GM18520 (cell line): ENCODE measurements around the gene ADAM23.
A peak's percentile ranks its signal among the peaks of the same experiment; 100 is the strongest.
"Not testable (repeated sequence)": the region's sequence is repeated elsewhere in the genome, so short reads cannot be mapped to it uniquely, and the experiment has no call there.

ENCODE experiments used
- ATAC-seq: cut with Tn5 transposase; IDR thresholded peaks from one replicate; pipeline ENCODE4 v1.9.1; 2021; ENCODE audit not compliant: unreplicated experiment

Gene ADAM23, protein sequence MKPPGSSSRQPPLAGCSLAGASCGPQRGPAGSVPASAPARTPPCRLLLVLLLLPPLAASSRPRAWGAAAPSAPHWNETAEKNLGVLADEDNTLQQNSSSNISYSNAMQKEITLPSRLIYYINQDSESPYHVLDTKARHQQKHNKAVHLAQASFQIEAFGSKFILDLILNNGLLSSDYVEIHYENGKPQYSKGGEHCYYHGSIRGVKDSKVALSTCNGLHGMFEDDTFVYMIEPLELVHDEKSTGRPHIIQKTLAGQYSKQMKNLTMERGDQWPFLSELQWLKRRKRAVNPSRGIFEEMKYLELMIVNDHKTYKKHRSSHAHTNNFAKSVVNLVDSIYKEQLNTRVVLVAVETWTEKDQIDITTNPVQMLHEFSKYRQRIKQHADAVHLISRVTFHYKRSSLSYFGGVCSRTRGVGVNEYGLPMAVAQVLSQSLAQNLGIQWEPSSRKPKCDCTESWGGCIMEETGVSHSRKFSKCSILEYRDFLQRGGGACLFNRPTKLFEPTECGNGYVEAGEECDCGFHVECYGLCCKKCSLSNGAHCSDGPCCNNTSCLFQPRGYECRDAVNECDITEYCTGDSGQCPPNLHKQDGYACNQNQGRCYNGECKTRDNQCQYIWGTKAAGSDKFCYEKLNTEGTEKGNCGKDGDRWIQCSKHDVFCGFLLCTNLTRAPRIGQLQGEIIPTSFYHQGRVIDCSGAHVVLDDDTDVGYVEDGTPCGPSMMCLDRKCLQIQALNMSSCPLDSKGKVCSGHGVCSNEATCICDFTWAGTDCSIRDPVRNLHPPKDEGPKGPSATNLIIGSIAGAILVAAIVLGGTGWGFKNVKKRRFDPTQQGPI

DNA sequence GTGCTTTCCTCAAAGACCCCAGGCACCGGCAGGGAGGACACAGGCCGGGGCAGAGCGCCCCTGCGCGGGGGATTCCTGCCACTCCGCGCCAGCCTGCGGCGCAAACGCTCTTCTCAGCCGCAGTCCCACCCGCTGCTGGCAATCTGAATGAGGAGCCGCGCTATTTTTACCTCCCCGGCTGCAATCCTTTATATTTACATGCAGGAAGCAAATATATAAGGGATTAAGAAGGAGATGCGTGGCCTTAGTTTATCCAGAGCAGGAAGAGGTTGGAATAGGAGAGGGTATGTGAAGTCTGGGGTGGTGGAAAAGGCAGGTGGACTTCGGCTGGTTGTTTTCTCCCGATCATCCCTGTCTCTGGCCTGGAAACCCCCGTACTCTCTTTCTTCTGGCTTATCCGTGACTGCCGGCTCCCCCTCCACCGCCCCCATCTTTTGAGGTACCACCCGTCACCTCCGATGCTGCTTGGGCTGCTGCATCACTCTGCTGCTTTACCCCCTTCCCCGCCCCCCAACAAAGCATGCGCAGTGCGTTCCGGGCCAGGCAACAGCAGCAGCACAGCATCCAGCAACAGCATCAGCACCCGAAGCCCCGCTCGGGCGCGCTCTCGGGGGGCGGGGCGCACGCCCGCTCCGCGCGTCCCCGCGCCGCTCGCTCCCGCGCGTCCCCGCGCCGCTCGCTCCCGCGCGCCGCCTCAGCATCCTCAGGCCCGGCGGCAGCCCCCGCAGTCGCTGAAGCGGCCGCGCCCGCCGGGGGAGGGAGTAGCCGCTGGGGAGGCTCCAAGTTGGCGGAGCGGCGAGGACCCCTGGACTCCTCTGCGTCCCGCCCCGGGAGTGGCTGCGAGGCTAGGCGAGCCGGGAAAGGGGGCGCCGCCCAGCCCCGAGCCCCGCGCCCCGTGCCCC is at the start of gene ADAM23:
Gene ADAM23 (plus strand): TSS at position 700 of the 902 bp plus-strand sequence. CDS start 335 bp downstream, outside the sequence.
- no peak for ATAC-seq

DNA sequence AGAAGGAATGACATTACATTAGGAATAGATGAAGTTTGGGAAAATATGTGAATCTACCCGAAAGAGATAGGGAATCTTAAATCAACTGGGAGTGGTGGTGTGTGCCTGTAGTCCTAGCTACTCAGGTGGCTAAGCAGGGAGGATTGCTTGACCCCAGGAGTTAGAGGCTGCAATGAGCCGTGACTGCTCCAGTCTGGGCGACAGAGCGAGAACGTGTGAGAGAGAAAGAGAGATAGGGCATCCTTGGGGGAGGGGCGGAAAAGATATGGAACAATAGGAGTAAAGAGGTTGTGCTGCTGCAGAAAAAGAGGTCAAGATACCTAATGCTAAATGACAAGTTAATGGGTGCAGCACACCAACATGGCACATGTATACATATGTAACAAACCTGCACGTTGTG is 47.1 kb upstream of the ADAM23 start:
- no peak for ATAC-seq

DNA sequence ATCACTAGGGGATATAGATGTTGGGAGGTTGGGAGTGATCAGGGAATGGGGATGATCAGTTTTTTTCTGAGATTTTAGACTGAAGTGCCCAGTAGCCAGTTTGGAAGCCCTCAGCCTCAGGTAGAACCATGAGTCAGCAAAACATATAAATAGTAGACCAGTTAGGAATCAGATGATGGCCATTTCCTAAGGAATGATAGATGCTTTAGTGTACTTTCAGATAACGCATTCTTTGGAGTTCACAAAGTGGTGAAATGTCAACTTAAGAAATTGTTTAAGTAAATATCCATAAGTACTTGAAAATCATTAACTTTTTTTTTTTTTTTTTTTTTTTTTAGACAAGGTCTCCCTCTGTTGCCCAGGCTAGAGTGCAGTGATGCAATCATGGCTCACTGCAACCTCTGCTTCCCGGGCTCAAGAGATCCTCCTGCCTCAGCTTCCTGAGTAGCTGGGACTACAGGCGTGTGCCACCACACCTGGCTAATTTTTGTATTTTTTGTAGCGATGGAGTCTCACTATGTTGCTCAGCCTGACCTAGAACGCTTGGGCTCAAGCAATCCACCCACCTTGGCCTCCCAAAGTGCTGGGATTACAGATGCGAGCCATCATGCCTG is 40.3 kb upstream of the ADAM23 start:
- ATAC-seq, result not testable (repeated sequence)

DNA sequence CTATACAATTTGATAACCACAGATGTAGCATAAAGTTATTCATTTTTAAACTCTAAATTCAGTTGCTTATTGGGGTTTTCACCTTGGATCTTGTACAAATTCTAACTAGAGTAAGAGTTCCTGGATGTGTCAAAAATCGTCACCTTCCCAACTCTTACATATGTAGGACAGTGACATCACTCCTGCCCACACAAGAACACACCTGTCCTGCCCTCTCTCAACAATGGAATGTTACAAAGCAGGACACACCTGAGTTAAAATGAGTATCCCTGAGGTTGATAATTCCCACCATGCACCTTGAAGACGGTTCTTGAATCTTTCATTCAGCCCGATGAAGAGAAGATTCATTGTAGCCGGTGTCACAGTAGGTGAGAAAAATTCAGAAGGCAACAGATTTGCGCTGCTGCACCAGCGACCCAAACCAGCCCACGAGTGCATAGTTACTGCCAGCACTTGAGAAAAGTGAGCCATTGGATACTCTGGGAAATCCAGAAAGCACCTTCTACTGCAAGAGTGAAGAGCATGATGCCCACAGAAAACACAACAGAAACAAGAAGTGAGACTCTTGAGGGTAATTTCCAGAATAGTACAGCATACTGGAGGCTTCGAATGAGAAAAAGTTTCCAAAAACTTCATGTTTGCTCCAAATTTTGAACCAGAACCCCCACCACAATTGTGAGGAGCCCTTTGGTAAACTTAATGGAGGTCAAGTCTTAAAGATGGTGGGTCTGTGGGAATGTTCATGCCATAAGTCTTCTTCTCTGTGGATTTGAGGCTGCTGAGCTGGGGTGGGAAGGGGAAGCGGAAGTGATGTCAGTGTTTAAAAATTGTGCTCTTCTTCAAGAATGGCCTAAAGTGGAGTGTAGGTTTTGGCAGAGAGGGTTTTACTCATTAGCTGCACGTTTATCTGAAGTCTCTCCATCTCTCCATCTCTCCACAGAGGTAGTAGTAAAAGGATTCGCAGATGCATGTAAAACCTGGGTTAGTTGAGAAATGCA is 34.7 kb upstream of the ADAM23 start:
- peak; percentile 58 for ATAC-seq

DNA sequence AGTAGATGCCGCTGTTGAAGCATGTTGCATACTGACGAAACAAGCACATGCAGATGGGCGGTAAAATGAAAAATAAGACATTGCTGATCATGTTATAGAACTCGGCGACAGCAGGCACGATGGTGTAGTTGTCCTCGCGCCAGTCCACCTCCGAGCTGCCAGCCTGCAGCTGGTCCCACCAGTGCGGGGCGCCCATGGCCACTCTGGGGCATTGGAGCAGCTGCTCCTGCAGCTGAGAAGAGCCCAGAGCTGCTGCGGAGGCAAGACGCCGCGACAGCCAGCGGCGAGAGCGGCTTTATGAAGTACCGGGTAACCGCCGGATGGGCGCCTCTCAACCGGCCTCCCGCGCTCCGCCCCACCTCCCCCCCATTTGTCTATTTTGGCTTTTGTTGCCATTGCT is 32.6 kb upstream of the ADAM23 start:
- ATAC-seq, result no peak

DNA sequence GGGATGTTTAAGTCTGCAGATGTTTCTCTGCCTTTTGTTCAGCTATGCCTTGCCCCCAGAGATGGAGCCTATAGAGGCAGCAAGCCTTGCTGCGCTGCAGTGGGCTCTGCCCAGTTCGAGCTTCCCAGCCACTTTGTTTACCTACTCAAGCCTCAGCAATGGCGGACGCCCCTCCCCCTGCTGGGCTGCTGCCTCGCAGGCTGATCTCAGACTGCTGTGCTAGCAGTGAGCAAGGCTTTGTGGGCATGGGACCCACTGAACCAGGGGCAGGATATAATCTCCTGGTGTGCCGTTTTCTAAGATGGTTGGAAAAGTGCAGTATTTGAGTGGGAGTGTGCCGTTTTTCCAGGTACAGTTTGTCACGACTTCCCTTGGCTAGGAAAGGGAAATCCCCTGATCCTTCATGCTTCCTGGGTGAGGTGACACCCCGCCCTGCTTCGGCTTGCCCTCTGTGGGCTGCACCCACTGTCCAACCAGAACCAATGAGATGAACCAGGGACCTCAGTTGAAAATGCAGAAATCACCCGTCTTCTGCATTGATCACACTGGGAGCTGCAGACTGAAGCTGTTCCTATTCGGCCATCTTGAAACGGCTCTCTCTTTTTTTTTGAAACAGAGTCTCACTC is 27.6 kb upstream of the ADAM23 start:
- ATAC-seq, result no peak

DNA sequence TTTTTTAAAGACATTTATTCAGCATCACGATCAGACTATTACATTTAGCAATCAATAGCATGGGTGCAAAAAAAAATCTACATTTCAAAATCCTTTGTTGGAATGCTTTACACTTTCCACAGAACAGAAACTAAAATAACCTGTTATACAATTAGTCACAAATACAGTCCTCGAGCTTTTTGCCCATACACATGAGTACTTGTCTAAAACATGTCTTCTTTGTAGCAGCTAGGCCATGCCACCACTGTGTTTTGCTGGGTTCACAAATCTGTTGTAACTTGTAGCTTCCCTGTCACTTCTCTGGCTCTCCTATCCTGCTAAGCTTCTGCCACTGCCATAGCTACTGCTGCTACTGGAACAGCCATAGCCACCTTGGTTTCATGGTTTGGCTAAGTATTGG is 24.4 kb upstream of the ADAM23 start:
- ATAC-seq, result no peak

DNA sequence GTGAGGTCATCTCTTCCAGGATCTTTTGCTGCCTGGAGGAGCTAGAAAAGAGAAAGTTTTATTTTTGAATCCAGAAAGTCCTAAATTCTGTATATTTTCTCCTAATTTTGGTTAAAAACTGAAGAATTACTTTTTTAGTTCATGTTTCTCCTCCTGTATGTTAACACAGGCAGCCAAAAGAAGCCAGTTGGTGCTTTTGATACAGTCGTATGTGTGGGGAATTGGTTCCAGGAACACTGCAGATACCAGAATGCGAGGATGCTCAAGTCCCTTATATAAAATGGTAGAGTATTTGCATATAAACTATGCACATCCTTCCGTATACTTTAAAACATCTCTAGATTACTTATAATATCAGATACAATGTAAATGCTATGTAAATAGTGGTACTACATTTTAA is 22.6 kb upstream of the ADAM23 start:
- ATAC-seq, result no peak

DNA sequence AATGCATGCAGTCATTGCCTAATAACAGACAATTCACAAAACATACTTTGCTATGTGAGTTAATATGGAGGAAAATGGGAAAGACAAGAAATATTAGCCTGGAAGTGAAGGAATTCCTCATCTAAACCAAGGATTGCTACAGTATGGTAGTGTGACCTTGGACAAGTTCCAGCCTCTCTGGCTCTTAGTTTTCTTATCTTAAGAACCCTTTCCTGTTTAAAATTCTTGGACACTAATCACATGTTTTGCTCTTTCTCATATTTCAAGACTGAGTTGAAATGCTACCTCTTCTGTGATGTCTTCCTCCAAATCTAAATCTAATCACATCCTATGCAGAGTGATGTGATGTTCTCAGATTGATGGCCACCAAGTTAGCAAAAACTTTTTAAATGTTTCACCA is 20.8 kb upstream of the ADAM23 start:
- ATAC-seq, result no peak

DNA sequence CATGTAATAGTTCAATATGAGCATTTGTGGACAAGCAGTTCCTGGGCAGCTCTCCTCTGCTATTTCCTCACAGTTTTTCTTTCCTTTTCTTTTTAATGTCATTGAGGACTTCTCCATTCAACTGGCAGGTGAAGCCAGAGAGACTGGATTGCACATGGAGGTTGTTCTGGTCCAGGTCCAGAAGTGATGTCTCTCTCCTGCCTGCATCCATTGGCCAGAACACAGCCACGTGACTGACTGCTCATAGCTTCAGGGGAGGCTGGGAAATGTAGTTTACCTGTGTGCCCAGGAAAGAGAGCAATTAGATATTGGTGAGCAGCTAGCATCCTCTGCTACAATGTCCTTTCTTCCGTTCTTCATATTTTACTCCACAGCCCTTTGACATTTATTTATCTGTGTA is 20.2 kb upstream of the ADAM23 start:
- no peak for ATAC-seq

DNA sequence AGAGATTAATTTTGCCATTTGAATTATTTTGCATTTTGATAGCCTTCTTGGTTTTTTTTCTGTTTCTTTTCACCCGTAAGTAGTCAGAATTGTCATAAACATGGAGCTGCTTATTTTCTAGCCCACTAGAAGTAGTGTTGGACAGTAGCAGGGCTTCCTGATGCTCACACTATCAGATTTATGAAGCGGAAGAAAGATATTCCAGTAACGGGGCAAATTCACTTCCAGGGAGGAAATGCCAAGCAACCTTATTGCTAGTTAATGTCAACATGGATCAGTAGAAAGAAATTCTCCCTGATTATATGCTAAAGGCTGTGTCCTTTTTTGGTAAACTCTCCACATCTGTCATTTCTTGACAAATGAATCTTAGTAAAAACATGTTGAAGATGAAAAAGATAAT is 19.2 kb upstream of the ADAM23 start:
- ATAC-seq, result no peak

DNA sequence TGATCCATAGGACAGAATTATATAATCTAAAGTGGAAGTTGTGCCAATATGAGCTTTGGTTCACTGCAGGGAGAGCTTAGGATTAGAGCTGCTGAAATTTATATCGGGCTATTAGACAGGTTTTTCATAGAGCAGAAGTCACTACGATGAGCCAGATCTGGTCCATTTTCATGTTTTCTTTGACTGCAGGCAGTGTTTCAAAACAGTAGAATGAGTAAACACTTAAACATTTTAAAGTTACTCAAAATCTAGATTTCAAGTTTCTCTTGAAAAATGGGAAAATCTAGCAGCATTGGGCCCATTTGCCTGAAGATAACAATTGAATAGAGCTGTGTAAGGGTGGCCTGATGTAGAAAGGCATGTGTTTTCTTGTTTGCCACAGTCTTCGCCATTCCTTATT is 14.5 kb upstream of the ADAM23 start:
- no peak for ATAC-seq

DNA sequence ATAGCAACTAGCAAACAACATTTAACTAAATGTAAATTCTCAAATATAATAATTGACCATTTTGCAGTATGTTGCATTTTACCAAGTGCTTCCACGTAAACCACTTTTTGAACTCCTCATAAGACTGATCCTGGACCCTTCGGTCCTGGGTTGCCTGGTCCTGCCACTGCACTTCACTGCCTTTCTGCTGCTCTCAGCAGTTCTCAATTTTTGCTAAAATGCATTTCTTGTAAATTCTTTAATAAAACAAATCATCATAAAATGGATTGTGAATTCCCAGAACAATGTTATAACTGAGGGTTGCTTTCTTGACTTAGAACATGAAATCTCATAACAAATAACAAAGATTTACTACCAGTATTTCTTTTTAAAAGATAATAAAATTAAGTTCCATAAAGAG is 12.9 kb upstream of the ADAM23 start:
- ATAC-seq, result no peak

DNA sequence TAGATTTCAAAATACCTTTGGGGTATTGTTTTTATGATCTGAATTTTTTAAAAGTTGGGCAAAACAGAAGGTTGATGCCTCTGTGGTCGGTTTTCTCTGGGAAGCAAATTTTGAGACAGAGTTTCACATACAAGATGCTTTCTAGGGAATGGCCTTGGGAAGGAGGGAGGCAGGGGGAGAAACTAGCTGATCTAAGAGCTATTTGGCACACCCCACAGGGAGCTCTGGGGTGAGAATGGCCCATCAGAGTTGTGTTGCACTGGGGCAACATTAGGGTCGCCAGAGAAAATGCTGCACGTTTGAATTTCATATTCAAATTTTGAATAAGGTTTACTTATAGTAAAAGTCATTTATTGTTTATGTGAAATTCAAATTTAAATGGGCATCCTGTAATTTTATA is 11.9 kb upstream of the ADAM23 start:
- ATAC-seq, result no peak

DNA sequence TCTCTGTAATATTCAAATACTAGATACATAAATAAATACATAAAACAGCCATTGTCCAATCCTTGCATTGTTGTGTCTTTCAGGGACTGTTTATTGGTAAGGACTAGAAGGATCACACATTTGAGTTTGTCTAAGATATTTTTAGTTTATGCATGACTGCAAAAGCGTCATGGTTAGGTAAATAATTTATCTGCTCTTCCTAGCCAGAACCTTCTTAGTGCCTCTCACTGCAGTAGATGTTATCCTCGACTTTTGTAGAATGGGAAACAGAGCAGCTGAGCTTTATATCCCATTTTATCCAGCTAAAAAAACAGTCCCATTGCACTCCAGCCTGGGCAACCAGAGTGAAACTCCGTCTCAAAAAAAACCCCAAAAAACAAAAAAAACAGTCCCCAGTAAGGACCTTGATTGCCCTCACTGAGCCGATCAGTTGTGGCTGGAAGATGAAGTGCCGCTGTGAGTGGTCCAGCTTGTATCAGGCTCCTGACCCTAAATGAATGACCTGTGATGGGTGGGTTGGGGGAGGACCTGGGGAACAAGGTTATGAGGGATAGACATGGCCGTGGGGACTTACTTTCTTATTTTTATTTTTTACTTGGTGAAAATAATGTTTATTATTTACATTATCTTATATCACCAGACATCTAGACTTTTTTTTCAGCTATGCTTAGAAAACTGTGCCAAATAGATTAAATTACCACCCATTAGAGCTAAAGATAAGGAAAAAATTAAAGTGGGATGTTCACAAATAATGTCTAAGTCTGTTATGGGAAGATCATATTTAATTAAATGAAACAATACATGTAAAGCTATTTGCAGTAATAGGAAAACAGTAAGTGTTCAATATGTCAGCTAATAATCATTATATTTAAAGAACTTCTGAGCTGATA is 10.9 kb upstream of the ADAM23 start:
- no peak for ATAC-seq

DNA sequence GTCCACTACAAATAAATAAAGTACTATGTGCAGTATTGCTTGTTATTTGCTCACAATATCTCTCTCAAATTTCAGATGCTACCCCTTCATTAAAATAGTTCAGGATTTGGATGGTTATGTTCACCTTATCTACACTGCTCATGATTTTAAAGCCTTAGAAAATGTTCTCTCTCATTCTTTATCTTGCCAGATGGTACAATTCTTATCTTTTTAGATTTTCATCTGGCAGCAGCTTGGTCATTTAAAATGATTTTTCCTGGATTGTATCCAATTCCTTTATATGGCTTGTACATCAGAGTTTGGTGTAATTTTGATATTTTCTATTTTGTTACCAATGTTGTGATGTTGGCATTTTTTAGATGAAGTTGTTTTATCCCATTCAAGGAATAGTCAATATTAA is 10.1 kb upstream of the ADAM23 start:
- ATAC-seq, result no peak

DNA sequence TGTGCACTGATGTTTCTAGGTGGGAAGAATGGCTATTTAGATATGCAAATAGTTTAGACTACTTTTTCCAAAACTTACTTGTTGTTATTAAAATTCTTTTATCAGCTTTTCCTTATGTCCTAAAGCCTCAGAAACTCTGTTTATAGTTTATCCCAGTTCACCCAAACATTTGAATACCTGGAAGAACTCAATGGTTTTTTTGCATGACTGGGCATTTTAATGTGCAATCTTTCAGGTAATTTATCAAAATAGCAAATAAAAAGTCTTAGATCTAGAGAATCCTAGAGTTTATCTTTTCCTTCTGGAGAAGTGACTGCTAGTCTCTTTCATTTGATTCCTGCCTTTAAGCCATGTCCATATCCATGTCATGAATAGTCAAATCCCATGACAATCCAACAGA is 9.6 kb upstream of the ADAM23 start:
- ATAC-seq, result no peak

DNA sequence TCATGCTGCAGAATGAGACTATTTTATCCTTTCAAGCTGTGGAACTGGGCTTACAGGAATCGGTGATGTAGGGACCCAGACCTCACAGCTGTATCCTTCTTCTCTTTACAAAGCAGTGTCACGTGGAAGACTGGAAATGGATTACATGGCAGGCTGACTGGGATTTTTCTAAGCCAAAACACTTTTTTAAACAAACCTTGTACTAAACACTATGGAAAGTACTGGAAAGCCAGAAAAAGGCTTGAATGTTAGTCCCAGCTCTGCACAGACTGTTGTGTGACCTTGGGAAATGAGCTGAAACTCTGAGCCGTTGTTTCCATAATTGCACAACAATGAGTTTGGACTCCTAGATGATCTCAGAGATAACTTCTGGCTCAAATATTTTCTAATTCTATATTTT is 7.6 kb upstream of the ADAM23 start:
- no peak for ATAC-seq
